ENCODE data around the gene CDC7. TPM values are rescaled to one million over a fixed set of nuclear protein-coding genes. Genes with fewer than 3 reads are reported as not detected.

Gene CDC7
- polyA plus RNA-seq, 1 of the 3 experiments (the other 2 are of a cell fraction), result 2.6 TPM

- TF ChIP-seq USF1 (IDR thresholded peaks at IDR 0.05; ENCODE audit: borderline replicate concordance, low read depth) (no peak), GATA2 (CRISPR knock-in tag; IDR thresholded peaks at IDR 0.05) (no peak)
These were observed 69.4 kb downstream of the CDC7 start (continued) for GRCh38 chr1:91570120-91570448.

GRCh38 chr1:91572044-91572443, 71.4 kb downstream of the CDC7 start:
- no peaks in the 10 kb centered on the region for H3K9me2 ChIP-seq
- POLR2A ChIA-PET, result no interaction called here
- H3K79me2 ChIP-seq (ENCODE audit: insufficient read depth), result no peaks in the 10 kb centered on the region
- H3K4me2 ChIP-seq, result no peak overlapping the region
- H3K4me3 ChIP-seq (ENCODE audit: low read depth in 2 of 2, low read length in 1 of 2), result no peak overlapping the region
- no peaks in the 10 kb centered on the region for H3K9me3 ChIP-seq
- WGBS (ENCODE audit: low lambda C conversion rate), result 40% methylated on average over 7 of the region's 10 CpGs
- H3K36me3 ChIP-seq (replicated peaks in 1 of 2; ENCODE audit: control insufficient read depth in 1 of 2, insufficient read depth in 2 of 2, low read length in 1 of 2), result no peaks in the 10 kb centered on the region
- H4K20me1 ChIP-seq (ENCODE audit: insufficient read depth), result no peaks in the 10 kb centered on the region
- H3K9ac ChIP-seq, result no peak overlapping the region
- H3K27me3 ChIP-seq (ENCODE audit: insufficient read depth), result no peaks in the 10 kb centered on the region
- H2AFZ ChIP-seq (ENCODE audit: low read depth), result no peak overlapping the region
- DNase-seq, result no peak
- H3F3A ChIP-seq (replicated peaks; ENCODE audit: insufficient read depth), result no peaks in the 10 kb centered on the region
- CTCF ChIA-PET, result no interaction called here
- TF ChIP-seq EP300 (IDR thresholded peaks at IDR 0.05; ENCODE audit: borderline replicate concordance in 1 of 2, low read depth in 1 of 2, low read length in 1 of 2) (no peak), NRF1 (IDR thresholded peaks at IDR 0.05; ENCODE audit: low read depth, low read length) (no peak), FOXM1 (IDR thresholded peaks at IDR 0.05; ENCODE audit: low read depth) (no peak), RXRA (IDR thresholded peaks at IDR 0.05; ENCODE audit: borderline replicate concordance, low read depth) (no peak), CTCF (IDR thresholded peaks at IDR 0.05) (no peak), RFX5 (IDR thresholded peaks at IDR 0.05; ENCODE audit: low read length) (no peak), TCF12 (IDR thresholded peaks at IDR 0.05) (no peak), CHD2 (IDR thresholded peaks at IDR 0.05; ENCODE audit: low read length, partially characterized antibody) (no peak), YY1 (IDR thresholded peaks at IDR 0.05; ENCODE audit: low read depth) (no peak)
- TF ChIP-seq, protein P1, sequence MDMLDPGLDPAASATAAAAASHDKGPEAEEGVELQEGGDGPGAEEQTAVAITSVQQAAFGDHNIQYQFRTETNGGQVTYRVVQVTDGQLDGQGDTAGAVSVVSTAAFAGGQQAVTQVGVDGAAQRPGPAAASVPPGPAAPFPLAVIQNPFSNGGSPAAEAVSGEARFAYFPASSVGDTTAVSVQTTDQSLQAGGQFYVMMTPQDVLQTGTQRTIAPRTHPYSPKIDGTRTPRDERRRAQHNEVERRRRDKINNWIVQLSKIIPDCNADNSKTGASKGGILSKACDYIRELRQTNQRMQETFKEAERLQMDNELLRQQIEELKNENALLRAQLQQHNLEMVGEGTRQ (IDR thresholded peaks at IDR 0.05; ENCODE audit: borderline replicate concordance, low read depth, low read length), result no peak
- TF ChIP-seq, protein P2, sequence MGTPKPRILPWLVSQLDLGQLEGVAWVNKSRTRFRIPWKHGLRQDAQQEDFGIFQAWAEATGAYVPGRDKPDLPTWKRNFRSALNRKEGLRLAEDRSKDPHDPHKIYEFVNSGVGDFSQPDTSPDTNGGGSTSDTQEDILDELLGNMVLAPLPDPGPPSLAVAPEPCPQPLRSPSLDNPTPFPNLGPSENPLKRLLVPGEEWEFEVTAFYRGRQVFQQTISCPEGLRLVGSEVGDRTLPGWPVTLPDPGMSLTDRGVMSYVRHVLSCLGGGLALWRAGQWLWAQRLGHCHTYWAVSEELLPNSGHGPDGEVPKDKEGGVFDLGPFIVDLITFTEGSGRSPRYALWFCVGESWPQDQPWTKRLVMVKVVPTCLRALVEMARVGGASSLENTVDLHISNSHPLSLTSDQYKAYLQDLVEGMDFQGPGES (IDR thresholded peaks at IDR 0.05; ENCODE audit: low read depth, low read length), result no peak
- no peaks in the 10 kb centered on the region for H3K4me1 ChIP-seq (ENCODE audit: control insufficient read depth in 1 of 2, insufficient read depth in 2 of 2, low read depth in 1 of 2, low read length in 1 of 2)
- H3K27ac ChIP-seq (ENCODE audit: low read depth in 2 of 2, low read length in 1 of 2), result no peak overlapping the region

Other genes starting within 250 kb of the CDC7 start
- 0.06 and 0.10 TPM in 2 replicates for gene HFM1, start 96.0 kb upstream of the CDC7 start, polyA plus RNA-seq (2012; rRNA removed)

Measured in SK-N-SH (cell line).